ENCODE data around the gene ADORA3.

Gene ADORA3

GRCh38 chr1:111461765-111462164 is 41.7 kb downstream of the ADORA3 start:
- DNase-seq (ENCODE audit: extremely low read depth, insufficient read length), result no peak

GRCh38 chr1:111455642-111456031 is 47.8 kb downstream of the ADORA3 start:
- no peak for TF ChIP-seq CTCF (IDR thresholded peaks at IDR 0.05; ENCODE audit: insufficient read depth, low read length, poor library complexity, severe bottlenecking)
- no peak for DNase-seq (ENCODE audit: extremely low read depth, insufficient read length)
- Histone ChIP-seq H3K36me3 (ENCODE audit: control insufficient read depth, insufficient read depth, low read length) (peaks cover 13% of the 10 kb centered on the region), H3K27me3 (replicated peaks; ENCODE audit: control insufficient read depth, insufficient read depth, low read length) (no peaks in the 10 kb centered on the region), H3K4me3 (replicated peaks; ENCODE audit: low read depth, low read length) (no peak overlapping the region)

More at GRCh38 chr1:111461765-111462164, 41.7 kb downstream of the ADORA3 start:
- Histone ChIP-seq H3K27me3 (replicated peaks; ENCODE audit: control insufficient read depth, insufficient read depth, low read length) (no peaks in the 10 kb centered on the region), H3K36me3 (ENCODE audit: control insufficient read depth, insufficient read depth, low read length) (peaks cover 13% of the 10 kb centered on the region), H3K4me3 (replicated peaks; ENCODE audit: low read depth, low read length) (no peak overlapping the region)
- TF ChIP-seq CTCF (IDR thresholded peaks at IDR 0.05; ENCODE audit: insufficient read depth, low read length, poor library complexity, severe bottlenecking), result no peak

GRCh38 chr1:111454859-111455641 is 48.4 kb downstream of the ADORA3 start:
- no peak for TF ChIP-seq CTCF (IDR thresholded peaks at IDR 0.05; ENCODE audit: insufficient read depth, low read length, poor library complexity, severe bottlenecking)
- Histone ChIP-seq H3K36me3 (ENCODE audit: control insufficient read depth, insufficient read depth, low read length) (peaks cover 13% of the 10 kb centered on the region), H3K27me3 (replicated peaks; ENCODE audit: control insufficient read depth, insufficient read depth, low read length) (no peaks in the 10 kb centered on the region), H3K4me3 (replicated peaks; ENCODE audit: low read depth, low read length) (no peak overlapping the region)
- DNase-seq (ENCODE audit: extremely low read depth, insufficient read length), result no peak

GRCh38 chr1:111453706-111454105 is 49.7 kb downstream of the ADORA3 start:
- no peaks in the 10 kb centered on the region for H3K27me3 ChIP-seq (replicated peaks; ENCODE audit: control insufficient read depth, insufficient read depth, low read length)
- peaks cover 11% of the 10 kb centered on the region for H3K36me3 ChIP-seq (ENCODE audit: control insufficient read depth, insufficient read depth, low read length)
- TF ChIP-seq CTCF (IDR thresholded peaks at IDR 0.05; ENCODE audit: insufficient read depth, low read length, poor library complexity, severe bottlenecking), result no peak

GRCh38 chr1:111452581-111452980 is 50.9 kb downstream of the ADORA3 start:
- TF ChIP-seq CTCF (IDR thresholded peaks at IDR 0.05; ENCODE audit: insufficient read depth, low read length, poor library complexity, severe bottlenecking), result no peak
- peaks cover 5% of the 10 kb centered on the region for H3K36me3 ChIP-seq (ENCODE audit: control insufficient read depth, insufficient read depth, low read length)
- no peak overlapping the region for H3K4me3 ChIP-seq (replicated peaks; ENCODE audit: low read depth, low read length)
- DNase-seq (ENCODE audit: extremely low read depth, insufficient read length), result no peak
- no peaks in the 10 kb centered on the region for H3K27me3 ChIP-seq (replicated peaks; ENCODE audit: control insufficient read depth, insufficient read depth, low read length)

More at GRCh38 chr1:111453706-111454105, 49.7 kb downstream of the ADORA3 start:
- DNase-seq (ENCODE audit: extremely low read depth, insufficient read length), result no peak
- no peak overlapping the region for H3K4me3 ChIP-seq (replicated peaks; ENCODE audit: low read depth, low read length)

Data from GM06990 (cell line).